Activated T-cell treated with anti-CD3 and anti-CD28 coated beads, Interleukin-2, amount 50 U/mL, for 24 hours (primary cell): Measurements from ENCODE around the gene SPATA19.

Source experiments
- DNase-seq: peaks from one replicate; pipeline ENCODE4 v3.0.0-alpha.2; 2020
- H3K27ac Mint-ChIP-seq: 2 replicates; pipeline ENCODE4 v1.8.0; 2020; ENCODE audit warnings: mild to moderate bottlenecking, mixed read lengths
- H3K27me3 Mint-ChIP-seq: 2 replicates; pipeline ENCODE4 v1.8.0; 2020; ENCODE audit warnings: mixed read lengths
- H3K36me3 Mint-ChIP-seq: 2 replicates; pipeline ENCODE4 v1.8.0; 2020; ENCODE audit warnings: low read depth, mixed read lengths
- H3K4me1 Mint-ChIP-seq: 2 replicates; pipeline ENCODE4 v1.8.0; 2020; ENCODE audit warnings: low read depth, mixed read lengths
- H3K4me3 Mint-ChIP-seq: 2 replicates; pipeline ENCODE4 v1.8.0; 2020; ENCODE audit warnings: mild to moderate bottlenecking, moderate library complexity, mixed read lengths
- H3K9me3 Mint-ChIP-seq: 2 replicates; pipeline ENCODE4 v1.8.0; 2020; ENCODE audit warnings: mixed read lengths

The SPATA19 gene

GRCh38 chr11:133816146-133816870 lies 29.0 kb downstream of the SPATA19 start:
- Mint-ChIP-seq H3K9me3 (no peaks in the 10 kb centered on the region), H3K4me3 (no peak overlapping the region), H3K27me3 (peaks cover 20% of the 10 kb centered on the region), H3K27ac (no peak overlapping the region), H3K36me3 (no peaks in the 10 kb centered on the region), H3K4me1 (no peaks in the 10 kb centered on the region)
- no peak for DNase-seq

- H3K27ac Mint-ChIP-seq = no peak overlapping the region
- peaks cover 17% of the 10 kb centered on the region for H3K27me3 Mint-ChIP-seq
- H3K36me3 Mint-ChIP-seq = no peaks in the 10 kb centered on the region
- H3K4me1 Mint-ChIP-seq = no peaks in the 10 kb centered on the region
- no peaks in the 10 kb centered on the region for H3K9me3 Mint-ChIP-seq
- DNase-seq = no peak
- no peak overlapping the region for H3K4me3 Mint-ChIP-seq
Observed at GRCh38 chr11:133815636-133816035, 29.7 kb downstream of the SPATA19 start.

DNA sequence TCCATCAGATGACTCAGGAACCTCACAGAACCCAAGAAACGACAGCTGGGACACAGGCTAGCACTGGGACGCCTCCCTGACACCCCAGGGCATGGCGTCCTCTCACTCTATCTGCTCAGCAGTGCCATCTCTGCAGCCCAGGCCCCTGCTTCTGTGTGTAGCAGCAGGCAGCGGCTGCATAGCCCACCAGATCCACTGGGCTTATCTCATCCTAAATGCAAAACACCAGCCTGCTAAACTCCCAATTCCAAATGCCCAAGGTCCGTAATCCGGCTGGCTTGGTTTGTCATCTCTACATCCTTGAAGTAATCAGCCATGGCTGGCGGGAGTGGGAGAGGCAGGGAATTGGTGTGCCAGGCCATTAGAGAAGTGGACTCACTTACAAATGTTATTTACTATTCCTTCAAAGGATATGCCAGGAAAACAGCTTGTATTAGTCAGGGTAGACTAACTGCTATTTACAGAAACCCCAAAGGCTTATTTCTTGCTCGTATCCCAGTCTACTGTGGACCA lies 30.7 kb downstream of the SPATA19 start:
- H3K27me3 Mint-ChIP-seq = peaks cover 17% of the 10 kb centered on the region
- no peak overlapping the region for H3K4me3 Mint-ChIP-seq
- H3K36me3 Mint-ChIP-seq = no peaks in the 10 kb centered on the region
- no peaks in the 10 kb centered on the region for H3K9me3 Mint-ChIP-seq
- DNase-seq = no peak
- H3K4me1 Mint-ChIP-seq = no peaks in the 10 kb centered on the region
- H3K27ac Mint-ChIP-seq = no peak overlapping the region

GRCh38 chr11:133811850-133812685 lies 33.2 kb downstream of the SPATA19 start:
- H3K27me3 Mint-ChIP-seq = peaks cover 27% of the 10 kb centered on the region

DNA sequence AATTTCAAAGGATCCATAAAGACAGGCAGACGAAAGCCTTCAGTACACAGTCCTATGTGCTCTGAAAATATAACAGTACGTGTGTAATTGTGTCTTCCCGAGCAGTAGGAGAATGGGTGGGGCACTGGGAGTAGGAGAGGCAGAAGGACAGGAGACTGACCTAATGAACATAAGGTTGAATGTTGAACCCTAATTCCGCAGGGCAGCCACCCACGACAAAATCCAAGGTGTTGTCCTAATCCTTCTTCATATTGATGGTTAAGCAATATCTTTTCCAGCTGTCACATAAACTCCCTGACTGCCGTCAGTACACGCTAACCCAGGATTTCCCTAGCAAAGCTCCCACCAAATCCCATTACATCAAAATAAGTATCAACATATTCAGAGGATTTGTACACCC lies 34.5 kb downstream of the SPATA19 start:
- Mint-ChIP-seq H3K27me3 (peaks cover 30% of the 10 kb centered on the region), H3K4me3 (no peak overlapping the region), H3K36me3 (no peaks in the 10 kb centered on the region), H3K9me3 (no peaks in the 10 kb centered on the region), H3K4me1 (no peaks in the 10 kb centered on the region), H3K27ac (no peak overlapping the region)
- no peak for DNase-seq

More at GRCh38 chr11:133811850-133812685, 33.2 kb downstream of the SPATA19 start:
- no peak for DNase-seq
- Mint-ChIP-seq H3K4me3 (no peak overlapping the region), H3K27ac (no peak overlapping the region), H3K9me3 (no peaks in the 10 kb centered on the region), H3K4me1 (no peaks in the 10 kb centered on the region), H3K36me3 (no peaks in the 10 kb centered on the region)

- Mint-ChIP-seq H3K4me1 (no peaks in the 10 kb centered on the region), H3K27ac (no peak overlapping the region)
Observed at GRCh38 chr11:133809569-133810491, 35.5 kb downstream of the SPATA19 start.

GRCh38 chr11:133808393-133809140 lies 36.7 kb downstream of the SPATA19 start:
- Mint-ChIP-seq H3K9me3 (no peaks in the 10 kb centered on the region), H3K36me3 (no peaks in the 10 kb centered on the region), H3K4me3 (no peak overlapping the region), H3K27ac (no peak overlapping the region), H3K4me1 (no peaks in the 10 kb centered on the region), H3K27me3 (peaks cover 25% of the 10 kb centered on the region)
- DNase-seq = no peak

More at GRCh38 chr11:133809569-133810491, 35.5 kb downstream of the SPATA19 start:
- H3K4me3 Mint-ChIP-seq = no peak overlapping the region
- peaks cover 30% of the 10 kb centered on the region for H3K27me3 Mint-ChIP-seq
- no peaks in the 10 kb centered on the region for H3K9me3 Mint-ChIP-seq
- DNase-seq = no peak
- H3K36me3 Mint-ChIP-seq = no peaks in the 10 kb centered on the region

GRCh38 chr11:133803026-133803425 lies 42.3 kb downstream of the SPATA19 start:
- Mint-ChIP-seq H3K4me3 (no peak overlapping the region), H3K27ac (no peak overlapping the region), H3K9me3 (no peaks in the 10 kb centered on the region), H3K4me1 (no peaks in the 10 kb centered on the region), H3K27me3 (peaks cover 11% of the 10 kb centered on the region), H3K36me3 (no peaks in the 10 kb centered on the region)
- no peak for DNase-seq

GRCh38 chr11:133801356-133801755 lies 44.0 kb downstream of the SPATA19 start:
- H3K27ac Mint-ChIP-seq = no peak overlapping the region
- H3K36me3 Mint-ChIP-seq = no peaks in the 10 kb centered on the region
- H3K9me3 Mint-ChIP-seq = peaks cover 2% of the 10 kb centered on the region
- H3K27me3 Mint-ChIP-seq = peaks cover 9% of the 10 kb centered on the region
- no peaks in the 10 kb centered on the region for H3K4me1 Mint-ChIP-seq
- H3K4me3 Mint-ChIP-seq = no peak overlapping the region
- no peak for DNase-seq

GRCh38 chr11:133800666-133801065 lies 44.6 kb downstream of the SPATA19 start:
- Mint-ChIP-seq H3K27me3 (peaks cover 6% of the 10 kb centered on the region), H3K4me3 (no peak overlapping the region), H3K36me3 (no peaks in the 10 kb centered on the region), H3K27ac (no peak overlapping the region), H3K9me3 (peaks cover 2% of the 10 kb centered on the region), H3K4me1 (no peaks in the 10 kb centered on the region)
- no peak for DNase-seq

DNA sequence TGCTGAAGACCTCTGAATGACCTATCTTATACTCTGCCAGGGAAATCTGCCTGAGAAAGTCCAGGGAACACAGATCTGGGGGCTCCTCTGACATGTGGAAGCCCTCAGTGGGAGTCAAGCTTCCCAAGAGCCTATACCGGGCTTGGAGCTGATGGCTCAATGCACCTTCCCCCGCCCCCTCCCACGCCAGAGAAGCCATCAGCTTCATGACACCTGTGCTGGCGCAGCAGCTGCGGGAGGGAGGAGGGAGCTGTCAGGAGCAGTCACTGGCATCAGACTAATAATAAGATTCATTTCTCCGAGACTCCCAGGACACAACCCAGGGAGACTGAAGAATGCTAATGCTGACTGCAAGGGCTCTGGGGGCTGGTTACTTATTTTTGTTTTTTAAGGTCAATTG lies 47.8 kb downstream of the SPATA19 start:
- DNase-seq = no peak

DNA sequence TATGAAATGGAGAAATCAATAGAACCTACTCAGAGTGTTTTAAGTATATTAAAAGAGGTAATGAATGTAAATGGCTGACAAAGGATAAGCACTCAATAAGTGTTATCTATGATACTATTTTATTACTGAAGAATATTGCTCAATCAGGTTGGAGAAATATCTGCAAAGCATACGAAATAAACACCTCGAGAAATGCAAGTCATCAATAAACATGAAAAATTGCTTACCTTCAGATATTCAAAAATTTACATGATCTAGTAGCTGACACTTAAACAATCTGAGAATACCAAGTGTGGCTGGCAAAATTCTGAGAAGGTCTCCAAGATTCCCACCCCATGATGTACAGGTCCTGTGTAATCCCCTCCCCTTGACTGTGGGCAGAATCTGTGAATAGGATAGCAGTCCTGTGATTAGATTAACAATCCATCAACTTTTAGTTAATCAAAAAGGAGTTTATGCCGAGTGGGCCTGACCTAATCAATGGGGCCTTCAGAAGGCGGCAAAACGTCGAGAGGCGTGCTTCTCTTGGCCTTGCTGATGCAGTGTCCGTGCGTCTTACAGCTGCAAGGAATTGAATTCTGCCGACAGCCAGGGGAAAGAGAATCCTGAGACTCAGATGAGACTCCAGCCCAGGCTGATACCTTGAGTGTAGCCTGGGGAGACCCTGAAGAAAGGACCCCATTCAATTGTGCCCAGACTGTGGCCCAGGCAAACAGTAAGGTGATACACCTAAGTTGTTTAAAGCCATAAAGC lies 49.1 kb downstream of the SPATA19 start:
- Mint-ChIP-seq H3K36me3 (no peaks in the 10 kb centered on the region), H3K27me3 (peaks cover 10% of the 10 kb centered on the region), H3K27ac (no peak overlapping the region), H3K9me3 (peaks cover 23% of the 10 kb centered on the region), H3K4me3 (no peak overlapping the region), H3K4me1 (no peaks in the 10 kb centered on the region)
- DNase-seq = no peak

More for the DNA sequence above, 47.8 kb downstream of the SPATA19 start:
- H3K4me1 Mint-ChIP-seq = no peaks in the 10 kb centered on the region
- H3K27me3 Mint-ChIP-seq = peaks cover 7% of the 10 kb centered on the region
- H3K4me3 Mint-ChIP-seq = no peak overlapping the region
- H3K27ac Mint-ChIP-seq = no peak overlapping the region
- H3K9me3 Mint-ChIP-seq = peaks cover 21% of the 10 kb centered on the region
- H3K36me3 Mint-ChIP-seq = no peaks in the 10 kb centered on the region

DNA sequence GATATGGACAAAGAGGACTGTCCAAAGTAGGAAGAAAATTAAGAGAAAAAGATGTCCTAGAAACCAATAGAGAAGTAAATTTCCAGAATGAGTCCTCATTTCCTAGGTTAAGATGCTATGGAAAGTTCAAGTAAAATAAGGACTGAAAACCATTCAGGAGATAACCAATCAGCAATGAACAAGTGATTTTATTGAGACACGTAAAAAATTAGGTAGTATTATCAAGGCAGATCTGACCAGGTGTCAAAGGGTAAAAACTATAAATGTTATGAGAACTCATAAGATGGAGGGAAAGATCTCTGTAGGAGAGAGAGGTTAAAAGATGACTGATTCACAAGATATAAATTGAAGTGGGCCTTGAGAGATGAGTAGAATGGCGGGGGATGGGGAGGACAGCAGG lies 50.2 kb downstream of the SPATA19 start:
- H3K27ac Mint-ChIP-seq = no peak overlapping the region
- H3K4me1 Mint-ChIP-seq = no peaks in the 10 kb centered on the region
- peaks cover 23% of the 10 kb centered on the region for H3K9me3 Mint-ChIP-seq
- H3K4me3 Mint-ChIP-seq = no peak overlapping the region
- H3K36me3 Mint-ChIP-seq = no peaks in the 10 kb centered on the region
- peaks cover 19% of the 10 kb centered on the region for H3K27me3 Mint-ChIP-seq
- DNase-seq = no peak
